MM.1S (cell line): Measurements from ENCODE around the gene NUMBL.

Source experiments
- CTCF ChIP-seq: fragments of 300-600 bp; sonication (generic); IDR thresholded peaks from 2 replicates; pipeline ENCODE4 v1.5.1; 2016; ENCODE audit warnings: antibody characterized with exemption, low read length, mixed read lengths
- EZH2 ChIP-seq: fragments of 300-600 bp; sonication (generic); optimal IDR thresholded peaks from 2 replicates; pipeline ENCODE3; 2017; ENCODE audit warnings: low read depth, mild to moderate bottlenecking, antibody characterized with exemption, low read length, mixed read lengths
- EZH2phosphoT487 ChIP-seq: fragments of 300-600 bp; sonication (generic); IDR thresholded peaks from 2 replicates; pipeline ENCODE4 v1.6.1; 2018; ENCODE audit warnings: antibody characterized with exemption, low read length

GRCh38 chr19:40700083-40700482 lies 9.6 kb upstream of the NUMBL start:
- no peak for TF ChIP-seq CTCF
- TF ChIP-seq EZH2: no peak
- no peak for TF ChIP-seq EZH2phosphoT487
